Astrocyte (in vitro differentiated cells and primary cell): ENCODE data around the gene IL20RA. TPM values are rescaled to one million over a fixed set of nuclear protein-coding genes. Genes with fewer than 3 reads are reported as not detected.

Source experiments
- DNase-seq: peaks from one replicate; pipeline ENCODE4 v3.0.0-alpha.2; 2010; ENCODE audit warnings: low read depth
- FAIRE-seq: peaks from 2 replicates; lab custom pipeline; 2011; peaks lifted over from hg19 to GRCh38; lab: Jason Lieb, UNC
- H2AFZ ChIP-seq: 2 replicates; pipeline ENCODE4 v1.6.0; 2012; ENCODE audit warnings: low read depth, low read length, inconsistent platforms
- H3K27ac ChIP-seq: 2 replicates; pipeline ENCODE4 v1.5.1; 2011; ENCODE audit warnings: low read depth, low read length, inconsistent platforms
- H3K27me3 ChIP-seq: 2 replicates; pipeline ENCODE4 v1.6.0; 2011; ENCODE audit warnings: low read length, inconsistent platforms; ENCODE audit not compliant: insufficient read depth
- H3K36me3 ChIP-seq: 2 replicates; pipeline ENCODE4 v1.5.1; 2011; ENCODE audit warnings: low read length, inconsistent platforms; ENCODE audit not compliant: insufficient read depth
- H3K4me1 ChIP-seq: 2 replicates; pipeline ENCODE4 v1.5.1; 2011; ENCODE audit warnings: low read length, inconsistent platforms; ENCODE audit not compliant: insufficient read depth
- H3K4me2 ChIP-seq: 2 replicates; pipeline ENCODE4 v1.6.0; 2012; ENCODE audit warnings: low read length, inconsistent platforms
- H3K4me3 ChIP-seq: 2 replicates; pipeline ENCODE4 v1.5.1; 2011; ENCODE audit warnings: low read depth, mild to moderate bottlenecking, low read length, inconsistent platforms; ENCODE audit not compliant: insufficient read depth
- H3K79me2 ChIP-seq: 2 replicates; pipeline ENCODE4 v1.6.0; 2012; ENCODE audit warnings: mild to moderate bottlenecking, low read length, inconsistent platforms; ENCODE audit not compliant: insufficient read depth
- H3K9ac ChIP-seq: 2 replicates; pipeline ENCODE4 v1.6.0; 2012; ENCODE audit warnings: mild to moderate bottlenecking, low read length, inconsistent platforms
- H3K9me3 ChIP-seq: 2 replicates; pipeline ENCODE4 v1.5.1; 2012; ENCODE audit warnings: low read depth, mild to moderate bottlenecking, low read length, inconsistent platforms; ENCODE audit not compliant: insufficient read depth
- H4K20me1 ChIP-seq: 2 replicates; pipeline ENCODE4 v1.6.0; 2012; ENCODE audit warnings: low read length, inconsistent platforms; ENCODE audit not compliant: insufficient read depth
- H3K27ac Mint-ChIP-seq: one replicate; pipeline ENCODE4 v1.8.0; 2021; ENCODE audit warnings: mild to moderate bottlenecking, mixed read lengths; ENCODE audit not compliant: unreplicated experiment
- H3K27me3 Mint-ChIP-seq: one replicate; pipeline ENCODE4 v1.8.0; 2021; ENCODE audit warnings: low read depth, mixed read lengths; ENCODE audit not compliant: unreplicated experiment
- H3K36me3 Mint-ChIP-seq: one replicate; pipeline ENCODE4 v1.8.0; 2021; ENCODE audit warnings: low read depth, mixed read lengths; ENCODE audit not compliant: unreplicated experiment
- H3K4me1 Mint-ChIP-seq: one replicate; pipeline ENCODE4 v1.8.0; 2021; ENCODE audit warnings: low read depth, mixed read lengths; ENCODE audit not compliant: unreplicated experiment
- H3K4me3 Mint-ChIP-seq: one replicate; pipeline ENCODE4 v1.8.0; 2021; ENCODE audit warnings: mild to moderate bottlenecking, moderate library complexity, mixed read lengths; ENCODE audit not compliant: unreplicated experiment
- H3K9me3 Mint-ChIP-seq: one replicate; pipeline ENCODE4 v1.8.0; 2021; ENCODE audit warnings: mild to moderate bottlenecking, mixed read lengths; ENCODE audit not compliant: unreplicated experiment
- CTCF ChIP-seq: IDR thresholded peaks from 2 replicates; pipeline ENCODE4 v1.5.1; 2011; ENCODE audit warnings: low read depth, mild to moderate bottlenecking, inconsistent platforms, low read length, moderate library complexity; ENCODE audit not compliant: insufficient read depth
- EZH2 ChIP-seq: IDR thresholded peaks from 2 replicates; pipeline ENCODE4 v1.6.1; 2012; ENCODE audit warnings: mild to moderate bottlenecking, low read length, inconsistent platforms; ENCODE audit not compliant: insufficient read depth
- total RNA-seq: library from RNA; stranded (reverse); gene quantifications from 2 replicates; pipeline ENCODE4 v1.2.1, GENCODE V29; 2021

The IL20RA gene
- total RNA-seq, 1 donor from 2014 or later = 0.07 TPM

- Histone ChIP-seq H3K27me3 (peaks cover 2% of the 10 kb centered on the region), H3K9me3 (no peaks in the 10 kb centered on the region), H2AFZ (no peak overlapping the region), H4K20me1 (no peaks in the 10 kb centered on the region), H3K4me3 (no peak overlapping the region), H3K9ac (no peak overlapping the region), H3K79me2 (no peaks in the 10 kb centered on the region), H3K27ac (no peak overlapping the region), H3K4me2 (no peak overlapping the region), H3K4me1 (no peaks in the 10 kb centered on the region), H3K36me3 (no peaks in the 10 kb centered on the region)
- Mint-ChIP-seq H3K36me3 (no peaks in the 10 kb centered on the region), H3K27me3 (peaks cover 14% of the 10 kb centered on the region), H3K4me1 (no peaks in the 10 kb centered on the region), H3K27ac (no peak overlapping the region), H3K9me3 (peaks cover 20% of the 10 kb centered on the region), H3K4me3 (no peak overlapping the region)
- FAIRE-seq (no peak), DNase-seq (no peak)
- TF ChIP-seq CTCF (no peak), EZH2 (no peak)
Observed at GRCh38 chr6:137070303-137070702, 25.5 kb upstream of the IL20RA start.

- Histone ChIP-seq H2AFZ (no peak overlapping the region), H3K4me2 (no peak overlapping the region), H3K36me3 (no peaks in the 10 kb centered on the region), H3K4me1 (no peaks in the 10 kb centered on the region), H3K9me3 (no peaks in the 10 kb centered on the region), H3K4me3 (no peak overlapping the region), H3K27ac (no peak overlapping the region), H3K79me2 (no peaks in the 10 kb centered on the region), H3K27me3 (peaks cover 2% of the 10 kb centered on the region), H4K20me1 (no peaks in the 10 kb centered on the region), H3K9ac (no peak overlapping the region)
- no peak overlapping the region for H3K27ac Mint-ChIP-seq
- FAIRE-seq = no peak
- H3K9me3 Mint-ChIP-seq = peaks cover 4% of the 10 kb centered on the region
- DNase-seq = no peak
- H3K4me3 Mint-ChIP-seq = no peak overlapping the region
- H3K4me1 Mint-ChIP-seq = no peaks in the 10 kb centered on the region
- no peaks in the 10 kb centered on the region for H3K36me3 Mint-ChIP-seq
- H3K27me3 Mint-ChIP-seq = peaks cover 21% of the 10 kb centered on the region
- TF ChIP-seq CTCF = no peak
- TF ChIP-seq EZH2 = no peak
Observed at GRCh38 chr6:137067399-137067798, 22.6 kb upstream of the IL20RA start.

- Mint-ChIP-seq H3K4me1 (peaks cover 4% of the 10 kb centered on the region), H3K27ac (no peak overlapping the region), H3K27me3 (no peaks in the 10 kb centered on the region), H3K9me3 (no peaks in the 10 kb centered on the region), H3K4me3 (no peak overlapping the region), H3K36me3 (no peaks in the 10 kb centered on the region)
- Histone ChIP-seq H4K20me1 (no peaks in the 10 kb centered on the region), H2AFZ (no peak overlapping the region), H3K4me3 (no peak overlapping the region), H3K4me2 (no peak overlapping the region), H3K4me1 (peaks cover 7% of the 10 kb centered on the region), H3K79me2 (no peaks in the 10 kb centered on the region), H3K9me3 (no peaks in the 10 kb centered on the region), H3K36me3 (no peaks in the 10 kb centered on the region), H3K27me3 (no peaks in the 10 kb centered on the region), H3K27ac (no peak overlapping the region), H3K9ac (no peak overlapping the region)
- FAIRE-seq (no peak), DNase-seq (no peak)
- no peak for TF ChIP-seq EZH2
- no peak for TF ChIP-seq CTCF
Observed at GRCh38 chr6:137058037-137058436, 13.3 kb upstream of the IL20RA start.
